Hematopoietic multipotent progenitor cell treated with erythropoietin and hydrocortisone succinate and interleukin-3 and kit ligand, for 17 days (in vitro differentiated cells): ENCODE results near the gene UMOD.

ENCODE experiments used
- DNase-seq: peaks from one replicate; pipeline ENCODE4 v3.0.0-alpha.2; 2015; ENCODE audit warnings: low spot score

Gene UMOD

GRCh38 chr16:20363191-20363590 lies 10.7 kb upstream of the UMOD start:
- no peak for DNase-seq

GRCh38 chr16:20359997-20360396 lies 7.5 kb upstream of the UMOD start:
- no peak for DNase-seq

GRCh38 chr16:20355114-20355782 lies 2.7 kb upstream of the UMOD start:
- no peak for DNase-seq

GRCh38 chr16:20353379-20353778 lies 864 bp upstream of the UMOD start:
- no peak for DNase-seq

GRCh38 chr16:20349615-20350014 lies 2.9 kb downstream of the UMOD start:
- DNase-seq, result no peak

- no peak for DNase-seq
Observed at GRCh38 chr16:20348365-20349185, 3.9 kb downstream of the UMOD start.

GRCh38 chr16:20347666-20348364 lies 4.7 kb downstream of the UMOD start:
- no peak for DNase-seq

GRCh38 chr16:20344611-20345010 lies 7.9 kb downstream of the UMOD start:
- DNase-seq, result no peak

- no peak for DNase-seq
Observed at GRCh38 chr16:20339744-20340143, 12.8 kb downstream of the UMOD start.

- DNase-seq, result no peak
Observed at GRCh38 chr16:20336955-20337354, 15.6 kb downstream of the UMOD start.

GRCh38 chr16:20334396-20334795 lies 18.1 kb downstream of the UMOD start:
- no peak for DNase-seq

- DNase-seq, result no peak
Observed at GRCh38 chr16:20333120-20333519, 19.4 kb downstream of the UMOD start.

- no peak for DNase-seq
Observed at GRCh38 chr16:20332411-20332810, 20.1 kb downstream of the UMOD start.

- no peak for DNase-seq
Observed at GRCh38 chr16:20331635-20332034, 20.9 kb downstream of the UMOD start.

- DNase-seq, result no peak
Observed at GRCh38 chr16:20329392-20330138, 22.9 kb downstream of the UMOD start.

- DNase-seq, result no peak
Observed at GRCh38 chr16:20327444-20328041, 25.0 kb downstream of the UMOD start, which contains the start of gene GP2. Gene GP2, minus strand, starts transcription at chr16:20327513. Its CDS starts 1,082 bp downstream, at chr16:20326431.

GRCh38 chr16:20326321-20326720 lies 26.2 kb downstream of the UMOD start:
- no peak for DNase-seq

GRCh38 chr16:20325005-20325404 lies 27.5 kb downstream of the UMOD start:
- no peak for DNase-seq

GRCh38 chr16:20323591-20324117 lies 28.9 kb downstream of the UMOD start:
- DNase-seq, result no peak

GRCh38 chr16:20322696-20323095 lies 29.8 kb downstream of the UMOD start:
- no peak for DNase-seq

- DNase-seq, result no peak
Observed at GRCh38 chr16:20321671-20322070, 30.8 kb downstream of the UMOD start.
